HG03175 (cell line): ENCODE data around the gene PRDM11.

Experiments used
- ATAC-seq: cut with Tn5 transposase; IDR thresholded peaks from one replicate; pipeline ENCODE4 v1.9.1; 2021; ENCODE audit warnings: mild to moderate bottlenecking, moderate library complexity; ENCODE audit not compliant: unreplicated experiment

PRDM11 gene

DNA sequence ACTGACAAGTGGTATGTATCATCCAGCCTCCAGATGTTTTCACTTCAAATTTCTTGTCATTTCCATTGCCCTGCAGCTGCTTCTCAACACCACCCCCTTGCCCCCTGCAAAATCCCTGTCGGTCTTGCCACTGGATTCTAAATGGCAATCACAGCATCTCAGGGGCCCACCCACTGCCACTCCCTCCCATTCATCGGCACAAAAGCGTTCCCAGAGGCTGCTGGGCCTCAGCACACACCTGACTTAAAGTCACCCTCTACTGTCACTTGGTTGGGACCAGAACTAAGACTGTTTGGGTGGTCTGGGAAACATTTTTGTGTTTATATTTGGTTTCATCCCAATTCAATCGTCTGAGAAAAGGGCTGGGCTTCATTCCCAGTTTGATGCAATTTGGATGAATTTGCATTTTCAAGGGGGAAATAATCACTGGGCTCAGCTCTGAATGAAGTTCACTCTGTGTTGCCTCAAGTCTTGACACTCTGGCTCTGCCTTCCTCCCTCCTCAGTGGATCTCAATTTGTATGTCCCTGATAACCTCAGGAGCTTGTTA lies 112.6 kb downstream of the PRDM11 start:
- no peak for ATAC-seq

DNA sequence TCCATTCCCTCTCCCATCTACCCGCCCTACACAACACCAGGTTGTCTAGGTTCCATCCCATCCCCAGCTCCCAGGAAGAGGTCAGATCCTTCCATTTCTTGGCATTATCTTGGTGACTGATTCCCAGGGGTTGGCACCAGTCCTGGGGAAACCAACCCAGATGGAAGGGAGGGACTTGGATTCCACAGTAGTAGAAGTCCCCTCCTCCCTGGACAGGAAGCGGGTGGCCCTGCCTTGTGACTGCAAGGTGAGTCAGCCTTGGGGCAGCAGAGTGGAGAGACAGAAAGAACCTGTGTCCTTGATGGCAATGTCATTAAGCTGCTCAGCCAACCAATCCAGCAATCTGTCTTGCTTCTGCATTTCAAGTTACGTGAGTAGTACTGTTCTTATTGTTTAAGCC lies 113.2 kb downstream of the PRDM11 start:
- ATAC-seq = no peak

DNA sequence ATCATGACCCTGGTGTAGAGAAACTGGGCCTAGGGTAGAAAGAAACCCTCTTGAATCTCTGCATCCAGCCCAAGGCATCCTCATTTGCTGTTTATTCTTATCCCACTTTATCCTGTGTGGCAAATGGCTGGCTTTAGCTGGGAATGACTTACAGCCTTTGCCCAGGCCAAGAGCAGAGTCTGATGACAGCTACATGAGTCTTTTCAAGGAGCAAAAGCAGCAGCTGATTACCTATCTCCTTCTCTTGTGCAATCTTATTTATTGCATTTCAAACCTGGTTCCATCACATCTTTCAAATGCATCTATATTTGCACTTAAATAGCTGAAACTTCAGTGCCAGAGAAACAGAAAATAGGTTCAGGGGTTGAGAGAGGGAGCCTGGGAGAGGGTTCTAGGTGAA lies 113.6 kb downstream of the PRDM11 start:
- ATAC-seq = no peak

DNA sequence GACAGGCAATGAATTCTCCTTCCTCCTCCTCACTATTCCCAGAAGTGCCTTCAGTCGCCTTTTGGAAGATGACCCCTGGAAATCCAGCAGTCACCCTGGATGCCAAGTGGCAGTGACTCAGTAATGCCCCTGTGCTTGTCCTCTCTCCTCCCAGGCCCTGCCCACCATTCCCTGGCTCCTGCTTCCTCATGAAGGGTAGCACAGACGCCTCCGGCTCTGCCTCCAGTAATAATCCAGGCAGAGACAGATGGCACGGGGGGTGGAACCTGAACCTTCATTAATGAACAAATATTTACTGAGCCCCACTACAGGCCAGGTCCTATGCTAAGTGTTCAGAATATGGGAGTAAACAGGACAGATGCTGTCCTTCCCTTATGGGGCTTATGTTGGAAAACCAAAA lies 116.5 kb downstream of the PRDM11 start:
- ATAC-seq = no peak

DNA sequence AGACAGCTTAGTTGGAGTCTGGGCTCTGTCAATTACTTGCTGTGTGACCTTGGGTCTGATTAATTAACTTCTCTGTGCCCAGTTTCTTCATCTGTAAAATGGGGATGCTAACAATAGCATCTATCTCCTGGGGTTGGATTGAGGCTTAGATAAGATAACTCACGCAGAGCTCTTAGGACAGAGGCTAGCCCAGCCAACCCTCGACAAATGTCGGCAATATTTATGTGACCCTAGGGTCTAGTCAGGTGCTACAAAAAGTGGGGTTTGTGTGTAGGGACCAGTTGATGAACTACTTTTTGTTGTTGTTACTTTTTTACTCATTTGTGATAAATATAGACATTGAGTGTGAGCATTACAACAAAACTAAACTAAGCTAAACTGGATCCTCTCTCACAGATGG lies 117.3 kb downstream of the PRDM11 start:
- ATAC-seq = no peak

DNA sequence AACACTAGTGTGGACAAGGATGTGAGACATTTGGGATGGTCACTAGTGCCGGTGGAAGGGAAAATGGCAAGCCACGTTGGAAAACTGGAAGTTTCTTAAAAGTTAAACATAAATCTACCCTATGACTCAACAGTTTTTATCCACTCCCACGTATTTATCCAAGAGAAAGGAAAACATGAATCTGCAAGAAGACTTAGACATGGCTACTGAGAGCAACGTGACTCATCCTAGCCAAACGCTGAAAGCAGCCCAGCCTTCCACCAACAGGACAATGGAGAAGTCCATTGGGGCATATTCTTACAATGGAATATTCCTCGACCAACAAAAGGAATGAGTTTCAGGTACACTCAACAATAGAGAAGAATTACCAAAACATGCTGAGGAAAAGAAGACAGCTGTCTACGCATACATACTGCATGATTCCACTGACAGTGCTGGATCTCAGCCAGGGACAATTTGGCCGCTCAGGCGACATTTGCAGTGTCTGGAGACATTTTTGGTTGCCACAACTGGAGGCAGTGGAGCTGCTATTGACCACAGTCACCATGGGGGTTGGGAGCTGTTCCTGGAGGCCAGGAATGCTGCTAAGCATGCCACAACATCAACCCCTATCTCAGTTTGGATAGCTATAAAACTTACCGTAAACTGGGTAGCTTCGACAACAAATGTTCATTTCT lies 118.5 kb downstream of the PRDM11 start:
- ATAC-seq = no peak

GRCh38 chr11:45265969-45266675 lies 119.7 kb downstream of the PRDM11 start:
- ATAC-seq = no peak

GRCh38 chr11:45266676-45267020 lies 120.2 kb downstream of the PRDM11 start:
- no peak for ATAC-seq

- ATAC-seq = no peak
Measured at GRCh38 chr11:45267052-45267451, 120.6 kb downstream of the PRDM11 start.

- no peak for ATAC-seq
Measured at GRCh38 chr11:45267652-45268299, 121.3 kb downstream of the PRDM11 start.

- no peak for ATAC-seq
Measured at GRCh38 chr11:45269678-45270077, 123.2 kb downstream of the PRDM11 start.

DNA sequence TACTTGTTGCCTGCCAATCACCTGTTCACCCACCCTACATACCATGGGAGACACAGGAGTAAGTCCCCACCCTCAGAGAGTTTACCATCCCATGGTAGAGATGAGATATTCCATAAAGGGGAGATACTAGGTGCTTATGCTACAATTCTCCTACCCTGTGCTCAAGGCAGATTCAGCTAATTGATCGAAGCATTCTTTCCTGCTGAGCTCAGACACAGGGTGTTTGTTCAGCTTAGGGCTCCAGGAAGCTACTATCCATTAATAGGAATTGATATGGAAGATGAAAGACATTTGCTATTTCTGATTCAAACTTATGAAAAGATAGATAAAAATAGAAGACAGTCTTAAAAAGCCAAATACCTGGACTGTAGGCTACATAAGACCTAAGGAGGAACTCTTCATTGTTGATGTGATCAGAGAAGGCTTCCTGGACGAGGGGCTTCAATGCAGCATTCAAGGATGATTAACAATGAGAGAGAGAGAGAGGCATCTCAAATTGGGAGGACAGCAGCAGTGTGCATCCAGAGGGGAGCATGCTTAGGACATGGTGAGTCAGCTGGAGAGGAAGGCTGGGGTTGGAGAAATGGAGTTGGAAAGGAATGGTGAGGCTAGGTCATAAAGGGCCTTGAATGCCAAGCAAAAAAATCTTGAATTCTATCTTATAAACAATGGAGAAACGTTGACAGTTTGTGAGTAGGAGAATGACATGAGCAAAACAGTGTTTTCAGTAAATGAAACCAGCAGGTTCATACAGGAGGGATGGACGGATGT lies 124.7 kb downstream of the PRDM11 start:
- ATAC-seq = no peak

GRCh38 chr11:45272701-45273100 lies 126.3 kb downstream of the PRDM11 start:
- no peak for ATAC-seq

- no peak for ATAC-seq
Measured at GRCh38 chr11:45273509-45273908, 127.1 kb downstream of the PRDM11 start.

DNA sequence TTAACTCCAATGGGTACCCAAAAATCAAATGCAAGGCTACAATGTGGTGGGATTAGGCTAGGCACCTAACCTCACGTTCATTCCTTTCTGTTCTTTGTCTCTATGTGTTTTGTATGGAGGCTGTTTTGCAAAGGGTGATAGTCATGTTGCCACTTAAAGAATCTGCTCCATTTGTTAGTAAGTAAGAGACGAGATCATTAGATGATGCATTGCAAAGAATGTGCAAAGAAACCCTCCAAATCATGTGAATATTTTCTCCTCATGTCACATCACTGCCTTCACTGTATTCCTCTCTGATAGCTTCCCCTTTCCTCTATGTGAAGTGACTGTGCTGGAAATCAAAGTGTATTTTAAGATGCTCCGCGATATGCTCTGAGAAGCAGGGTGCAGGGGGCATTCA lies 127.8 kb downstream of the PRDM11 start:
- no peak for ATAC-seq

- no peak for ATAC-seq
Measured at GRCh38 chr11:45275828-45276227, 129.4 kb downstream of the PRDM11 start.

DNA sequence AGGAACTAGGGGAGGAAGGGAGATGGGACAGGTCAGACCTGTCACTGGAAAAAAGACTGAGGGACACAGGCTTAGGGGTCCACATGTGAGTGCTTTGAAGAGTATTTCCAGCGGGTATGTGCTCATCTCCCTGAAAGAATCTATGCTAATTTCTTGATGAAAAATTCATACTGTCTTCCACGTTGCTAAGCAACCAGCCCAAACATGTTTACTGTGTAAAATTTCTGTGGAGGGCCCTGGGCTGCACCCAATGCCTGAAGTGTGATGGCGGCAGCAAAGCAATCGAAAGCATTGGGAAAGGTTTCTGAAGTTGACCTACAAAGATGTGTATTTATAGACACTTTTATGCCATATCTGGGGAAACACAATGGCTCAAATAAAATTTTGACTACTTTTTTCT lies 132.3 kb downstream of the PRDM11 start:
- no peak for ATAC-seq

GRCh38 chr11:45279645-45280044 lies 133.2 kb downstream of the PRDM11 start:
- no peak for ATAC-seq

DNA sequence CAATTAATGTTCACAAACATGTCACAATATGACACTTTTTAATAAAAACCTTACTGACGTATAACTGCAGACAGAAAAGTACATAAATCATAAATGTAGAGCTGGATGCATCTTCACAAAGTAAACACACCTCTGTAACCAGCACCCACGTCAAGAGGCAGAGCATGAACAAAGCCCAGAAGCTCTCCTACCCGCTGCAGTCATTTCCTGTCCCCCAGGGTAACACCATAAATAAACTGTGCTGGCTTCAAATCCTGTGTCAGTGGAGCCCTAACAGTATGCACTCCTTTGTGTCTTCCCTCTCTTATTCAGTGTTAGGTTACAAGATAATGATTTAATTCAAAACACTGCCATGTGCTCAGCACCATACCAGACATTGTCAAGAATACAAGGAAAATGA lies 134.0 kb downstream of the PRDM11 start:
- no peak for ATAC-seq

DNA sequence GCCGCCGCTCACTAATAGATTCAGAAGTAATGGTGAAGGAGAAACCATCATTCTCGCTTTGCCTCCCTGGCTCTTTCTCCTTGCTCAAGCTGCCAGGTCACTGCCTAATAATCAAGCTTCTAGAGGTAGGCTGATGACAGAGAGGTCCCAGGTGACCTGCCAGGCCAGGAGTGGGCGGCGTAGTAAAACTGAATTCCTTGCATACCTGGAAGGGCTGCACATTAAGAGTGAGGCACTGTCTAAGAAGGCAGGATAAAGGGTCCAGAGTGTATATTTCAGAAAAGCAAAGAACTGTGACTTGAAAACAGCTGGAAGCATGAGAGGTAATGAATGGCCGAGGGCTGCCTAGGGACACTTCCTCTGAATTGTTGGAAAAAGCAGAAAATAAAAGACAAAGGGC lies 135.6 kb downstream of the PRDM11 start:
- ATAC-seq = no peak
